CD14-positive monocyte (primary cell): ENCODE measurements around the gene RNF31. TPM values are rescaled to one million over a fixed set of nuclear protein-coding genes. Genes with fewer than 3 reads are reported as not detected.

Experiments used
- DNase-seq, 3 donors: peaks; one replicate each; pipeline ENCODE4 v3.0.0-alpha.2; 2011 to 2022
- H2AFZ ChIP-seq: 2 replicates; pipeline ENCODE4 v1.6.0; 2012; ENCODE audit warnings: mild to moderate bottlenecking, low read depth, low read length, inconsistent platforms; ENCODE audit not compliant: insufficient read depth, poor library complexity, severe bottlenecking
- H3K27ac ChIP-seq, 2 donors: 1 replicate in 1 of 2; 2 replicates in 1 of 2; pipeline ENCODE4 v1.5.1; 2012 to 2013; ENCODE audit warnings: low read length in 2 of 2, control low read depth in 1 of 2, inconsistent platforms in 1 of 2, low read depth in 1 of 2, mild to moderate bottlenecking in 1 of 2
- H3K27me3 ChIP-seq, 2 donors: one replicate each; pipeline versions ENCODE4 v1.6.0 to v1.6.1; 2011 to 2013; ENCODE audit warnings: low read length in 2 of 2; ENCODE audit not compliant: control insufficient read depth in 2 of 2, insufficient read depth in 2 of 2
- H3K36me3 ChIP-seq, 2 donors: replicated peaks in 1 of 2; 1 replicate in 1 of 2; 2 replicates in 1 of 2; pipeline versions ENCODE4 v1.5.1 to v1.6.1; 2012 to 2013; ENCODE audit warnings: low read length in 2 of 2, control low read depth in 1 of 2, inconsistent platforms in 1 of 2, mild to moderate bottlenecking in 1 of 2; ENCODE audit not compliant: insufficient read depth in 2 of 2, control insufficient read depth in 1 of 2
- H3K4me1 ChIP-seq, 2 donors: 1 replicate in 1 of 2; 2 replicates in 1 of 2; pipeline versions ENCODE4 v1.5.1 to v1.6.1; 2012 to 2013; ENCODE audit warnings: low read length in 2 of 2, control low read depth in 1 of 2, inconsistent platforms in 1 of 2, mild to moderate bottlenecking in 1 of 2, moderate library complexity in 1 of 2; ENCODE audit not compliant: insufficient read depth in 2 of 2, control insufficient read depth in 1 of 2
- H3K4me2 ChIP-seq: replicated peaks from 2 replicates; pipeline ENCODE3; 2012; ENCODE audit warnings: low read length, moderate library complexity, mild to moderate bottlenecking; ENCODE audit not compliant: poor library complexity, severe bottlenecking; ENCODE audit errors: extremely low read depth
- H3K4me3 ChIP-seq, 3 experiments: fragments of 200-600 bp in 1 of 3; sonication (generic) in 1 of 3; replicated peaks in 1 of 3; 1 replicate in 2 of 3; 2 replicates in 1 of 3; pipeline ENCODE4 v1.5.1; 2011 to 2013; ENCODE audit warnings: low read length in 3 of 3, mild to moderate bottlenecking in 3 of 3, control low read depth in 2 of 3, low read depth in 2 of 3, inconsistent platforms in 1 of 3, moderate library complexity in 1 of 3
- H3K79me2 ChIP-seq: 2 replicates; pipeline ENCODE4 v1.6.0; 2012; ENCODE audit warnings: mild to moderate bottlenecking, control low read depth, inconsistent platforms, low read length, moderate library complexity; ENCODE audit not compliant: insufficient read depth
- H3K9ac ChIP-seq: 2 replicates; pipeline ENCODE4 v1.6.0; 2017; ENCODE audit warnings: low read length, mild to moderate bottlenecking; ENCODE audit not compliant: insufficient read depth, poor library complexity, severe bottlenecking
- H3K9me3 ChIP-seq, 2 donors: replicated peaks in 1 of 2; 1 replicate in 1 of 2; 2 replicates in 1 of 2; pipeline versions ENCODE4 v1.5.1 to v1.6.1; 2012 to 2013; ENCODE audit warnings: low read length in 2 of 2, control low read depth in 1 of 2; ENCODE audit not compliant: control insufficient read depth in 1 of 2, insufficient read depth in 1 of 2
- H4K20me1 ChIP-seq: 2 replicates; pipeline ENCODE4 v1.6.0; 2012; ENCODE audit warnings: mild to moderate bottlenecking, low read length, control low read depth, moderate library complexity; ENCODE audit not compliant: insufficient read depth
- H3K27ac Mint-ChIP-seq, 7 donors: one replicate each; pipeline ENCODE4 v1.8.0; 2020; ENCODE audit warnings: mild to moderate bottlenecking in 7 of 7, mixed read lengths in 7 of 7, moderate library complexity in 6 of 7, inconsistent platforms in 2 of 7
- H3K27me3 Mint-ChIP-seq, 3 donors: one replicate each; pipeline ENCODE4 v1.8.0; 2021 to 2022; ENCODE audit warnings: low read depth in 3 of 3, mild to moderate bottlenecking in 3 of 3, mixed read lengths in 3 of 3, moderate library complexity in 3 of 3, inconsistent platforms in 1 of 3
- H3K36me3 Mint-ChIP-seq, 2 donors: one replicate each; pipeline ENCODE4 v1.8.0; 2020; ENCODE audit warnings: mixed read lengths in 2 of 2, inconsistent platforms in 1 of 2, mild to moderate bottlenecking in 1 of 2
- H3K4me1 Mint-ChIP-seq: one replicate; pipeline ENCODE4 v1.8.0; 2020; ENCODE audit warnings: mild to moderate bottlenecking, mixed read lengths
- H3K4me3 Mint-ChIP-seq, 2 donors: one replicate each; pipeline ENCODE4 v1.8.0; 2020; ENCODE audit warnings: mild to moderate bottlenecking in 2 of 2, mixed read lengths in 2 of 2, moderate library complexity in 1 of 2
- H3K9me3 Mint-ChIP-seq, 7 donors: one replicate each; pipeline ENCODE4 v1.8.0; 2020 to 2022; ENCODE audit warnings: mixed read lengths in 7 of 7, mild to moderate bottlenecking in 6 of 7, moderate library complexity in 6 of 7, inconsistent platforms in 2 of 7
- CTCF ChIP-seq: fragments of 200-600 bp; IDR thresholded peaks from one replicate; pipeline ENCODE4 v1.8.0; 2022; ENCODE audit warnings: antibody characterized with exemption, mild to moderate bottlenecking
- WGBS: methylation state at CpG from one replicate; pipeline ENCODE4 v1.1.5; 2013; ENCODE audit warnings: missing lambda C conversion rate; ENCODE audit not compliant: insufficient coverage; 5-methylcytosine and 5-hydroxymethylcytosine counted together
- intact Hi-C, 2 donors: fragments of 100-400 bp; cut with micrococcal nuclease; formaldehyde crosslinking; loops; one replicate each; pipeline versions ENCODE4 v1.15.0 to v1.15.1; 2023
- polyA plus RNA-seq, 3 donors: library from polyadenylated mRNA; depleted of rRNA in 1 of 3; unstranded in 2 of 3; stranded (reverse) in 1 of 3; fragments of 300-500 nt in 2 of 3; fragments of >200 nt in 1 of 3; fragmentation: Illumina TruSeq in 2 of 3; gene quantifications; 1 replicate in 2 of 3; 2 replicates in 1 of 3; pipeline ENCODE4 v1.2.3, GENCODE V29; 2012 to 2021

The RNF31 gene
- polyA plus RNA-seq, 3 donors: 30.7 to 63.2 (median 36.8) TPM

- Histone ChIP-seq H3K27ac (peak overlapping the region in 1 of 2 donors; percentile 26), H3K9me3 (no peaks in the 10 kb centered on the region), H3K9ac (no peak overlapping the region), H3K36me3 (peaks cover 52 to 58% of the 10 kb centered on the region in 2 donors), H3K27me3 (no peaks in the 10 kb centered on the region), H3K79me2 (peaks cover 62% of the 10 kb centered on the region), H3K4me3 (no peak overlapping the region), H4K20me1 (peaks cover 59% of the 10 kb centered on the region), H2AFZ (no peak overlapping the region), H3K4me1 (peaks cover 23 to 31% of the 10 kb centered on the region in 2 donors), H3K4me2 (no peak overlapping the region)
- WGBS: 98% methylated on average over 7 of the region's 9 CpGs
- Mint-ChIP-seq H3K9me3 (no peaks in the 10 kb centered on the region), H3K4me1 (peaks cover 30% of the 10 kb centered on the region), H3K36me3 (peaks cover 54 to 64% of the 10 kb centered on the region in 2 donors), H3K27ac (peak overlapping the region in 2 of 7 donors; percentile 3 to 63), H3K4me3 (no peak overlapping the region), H3K27me3 (peaks cover 0 to 2% (median 0%) of the 10 kb centered on the region in 3 donors)
- intact Hi-C loops: no loop called here
- DNase-seq: peak in 1 of 3 donors; percentile 2
- TF ChIP-seq CTCF: no peak
Observed at GRCh38 chr14:24150061-24150460, 2.8 kb downstream of the RNF31 start.

- H3K27me3 Mint-ChIP-seq: peaks cover 0 to 2% (median 0%) of the 10 kb centered on the region in 3 donors
- Histone ChIP-seq H3K4me1 (peaks cover 18 to 26% of the 10 kb centered on the region in 2 donors), H3K9me3 (no peaks in the 10 kb centered on the region), H3K27ac (peak overlapping the region in 1 of 2 donors; percentile 26), H3K27me3 (no peaks in the 10 kb centered on the region), H3K4me2 (no peak overlapping the region), H3K79me2 (peaks cover 57% of the 10 kb centered on the region), H3K4me3 (no peak overlapping the region), H4K20me1 (peaks cover 53% of the 10 kb centered on the region), H2AFZ (no peak overlapping the region), H3K9ac (no peak overlapping the region), H3K36me3 (peaks cover 57 to 63% of the 10 kb centered on the region in 2 donors)
- no peaks in the 10 kb centered on the region for H3K9me3 Mint-ChIP-seq
- 98% methylated on average over 7 of the region's 9 CpGs for WGBS
- peak overlapping the region in 1 of 2 donors; percentile 6 for H3K4me3 Mint-ChIP-seq
- H3K4me1 Mint-ChIP-seq: peaks cover 27% of the 10 kb centered on the region
- peak in 1 of 3 donors; percentile 2 for DNase-seq
- no peak for TF ChIP-seq CTCF
- intact Hi-C loops: no loop called here
- peak overlapping the region in 1 of 7 donors; percentile 58 for H3K27ac Mint-ChIP-seq
- peaks cover 55 to 69% of the 10 kb centered on the region in 2 donors for H3K36me3 Mint-ChIP-seq
Observed at GRCh38 chr14:24150567-24150966, 3.3 kb downstream of the RNF31 start.
